GM21515 (cell line): ENCODE data around the gene PNKD.
"Not testable (repeated sequence)": the region's sequence is repeated elsewhere in the genome, so short reads cannot be mapped to it uniquely, and the experiment has no call there.

Source experiments
- ATAC-seq: cut with Tn5 transposase; IDR thresholded peaks from one replicate; pipeline ENCODE4 v1.9.1; 2021; ENCODE audit not compliant: unreplicated experiment

The PNKD gene

GRCh38 chr2:218291318-218292047 lies 21.2 kb downstream of the PNKD start:
- ATAC-seq = no peak

- ATAC-seq = peak; percentile 60
Measured at GRCh38 chr2:218292048-218293014, 22.0 kb downstream of the PNKD start, which contains the start of gene TMBIM1. TMBIM1 (minus strand) TSS chr2:218292503; CDS start chr2:218282141, 10,362 bp downstream.

GRCh38 chr2:218293715-218294429 lies 23.6 kb downstream of the PNKD start:
- ATAC-seq = no peak

GRCh38 chr2:218294430-218295022 lies 24.2 kb downstream of the PNKD start:
- no peak for ATAC-seq

GRCh38 chr2:218295029-218295428 lies 24.7 kb downstream of the PNKD start:
- no peak for ATAC-seq

- ATAC-seq = no peak
Measured at GRCh38 chr2:218296200-218296599, 25.9 kb downstream of the PNKD start.

GRCh38 chr2:218296847-218297246 lies 26.5 kb downstream of the PNKD start:
- no peak for ATAC-seq

GRCh38 chr2:218298314-218298875 lies 28.1 kb downstream of the PNKD start:
- no peak for ATAC-seq

- ATAC-seq = no peak
Measured at GRCh38 chr2:218300141-218300540, 29.8 kb downstream of the PNKD start.

- ATAC-seq = peak; percentile 84
Measured at GRCh38 chr2:218301176-218301819, 31.0 kb downstream of the PNKD start.

- no peak for ATAC-seq
Measured at GRCh38 chr2:218305383-218305782, 35.1 kb downstream of the PNKD start.

GRCh38 chr2:218306184-218306920 lies 36.0 kb downstream of the PNKD start:
- ATAC-seq = no peak

GRCh38 chr2:218307415-218308090 lies 37.2 kb downstream of the PNKD start:
- ATAC-seq = no peak

- ATAC-seq = no peak
Measured at GRCh38 chr2:218310853-218311540, 40.7 kb downstream of the PNKD start.

GRCh38 chr2:218311541-218312266 lies 41.4 kb downstream of the PNKD start:
- not testable (repeated sequence) for ATAC-seq

GRCh38 chr2:218312267-218312756 lies 42.0 kb downstream of the PNKD start:
- no peak for ATAC-seq

GRCh38 chr2:218313356-218313755 lies 43.0 kb downstream of the PNKD start:
- ATAC-seq = no peak
